ENCODE results near the gene ANGPTL8.

Gene ANGPTL8

DNA sequence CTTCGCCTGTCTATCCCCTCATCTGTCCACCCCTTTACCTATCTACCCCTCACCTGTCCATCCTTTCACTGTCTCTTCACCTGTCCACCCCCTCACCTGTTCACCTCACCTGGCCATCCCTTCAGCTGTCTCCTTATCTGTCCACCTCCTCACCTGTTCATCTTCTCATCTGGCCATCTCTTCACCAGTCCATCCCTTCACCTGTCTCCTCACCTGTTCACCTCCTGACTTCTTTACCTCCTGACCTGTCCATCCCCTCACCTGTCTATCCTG, 28.8 kb upstream of the ANGPTL8 start:
- TF ChIP-seq GATA3 (IDR thresholded peaks at IDR 0.05; ENCODE audit: low read depth, low read length) = no peak
- TF ChIP-seq GATA2 (IDR thresholded peaks at IDR 0.05; ENCODE audit: low read depth, low read length) = no peak

DNA sequence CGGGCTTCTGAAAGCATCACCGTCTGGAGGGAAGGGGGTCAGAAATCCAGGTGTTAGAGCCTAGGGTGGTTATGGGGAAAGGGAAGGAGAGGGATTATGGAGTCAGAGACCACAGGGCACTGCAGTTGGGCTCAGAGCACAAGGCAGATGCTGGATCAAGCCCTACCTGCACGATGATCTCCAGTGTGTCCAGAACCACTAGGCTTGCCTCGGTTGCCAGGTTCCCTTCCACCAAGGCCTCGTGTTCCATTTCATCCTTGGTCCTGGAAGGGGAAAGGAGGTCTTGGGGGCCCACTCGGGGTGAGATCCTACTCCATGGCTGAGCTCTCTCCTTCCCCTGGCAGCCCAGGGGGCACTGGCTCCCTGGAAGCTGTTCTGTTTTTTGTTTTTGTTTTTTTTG, 25.0 kb upstream of the ANGPTL8 start:
- TF ChIP-seq GATA3 (IDR thresholded peaks at IDR 0.05; ENCODE audit: low read depth, low read length) (no peak), GATA2 (IDR thresholded peaks at IDR 0.05; ENCODE audit: low read depth, low read length) (no peak)

DNA sequence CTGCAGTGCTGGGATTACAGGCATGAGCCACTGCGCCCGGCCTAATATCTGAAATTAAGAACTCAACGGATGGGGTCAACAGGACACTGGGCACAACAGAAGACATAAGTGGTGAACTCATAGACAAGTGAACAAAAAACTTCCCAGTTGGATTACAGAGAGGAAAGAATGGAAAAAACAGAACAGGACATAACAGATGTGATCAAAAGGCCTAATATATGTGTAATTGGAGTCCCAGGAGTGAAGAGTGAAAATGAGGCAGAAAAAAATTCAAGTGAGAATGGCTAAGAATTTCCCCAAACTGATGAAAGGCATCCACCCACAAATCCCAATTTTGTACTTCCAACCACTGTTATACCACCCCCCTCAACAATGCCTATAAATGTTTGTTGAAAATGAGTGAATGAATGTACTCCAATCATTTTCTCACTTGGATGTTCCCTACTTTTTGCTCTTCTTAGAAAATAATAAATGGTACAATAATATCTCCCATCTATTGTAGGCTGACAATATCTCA, 18.3 kb upstream of the ANGPTL8 start:
- TF ChIP-seq GATA3 (IDR thresholded peaks at IDR 0.05; ENCODE audit: low read depth, low read length) = no peak
- TF ChIP-seq GATA2 (IDR thresholded peaks at IDR 0.05; ENCODE audit: low read depth, low read length) = no peak

DNA sequence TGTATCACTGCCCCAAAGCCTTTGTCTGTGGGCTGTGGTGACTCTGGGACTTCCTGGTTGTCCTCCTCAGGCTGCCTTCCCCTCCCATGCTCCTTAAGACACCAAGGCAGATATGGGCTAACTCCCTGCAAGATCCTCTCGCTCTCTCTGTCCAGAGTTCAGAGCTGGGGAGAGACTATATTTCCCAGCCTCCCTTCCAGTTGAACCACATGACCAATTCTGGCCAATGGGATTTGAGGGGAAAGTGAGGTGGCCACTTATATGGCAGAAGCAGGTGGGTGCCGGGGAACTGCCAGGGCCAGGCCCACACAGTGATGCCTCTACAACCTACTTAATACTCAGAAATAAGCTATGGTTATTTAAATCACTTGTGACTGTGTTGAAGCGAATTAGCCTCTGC, 16.2 kb upstream of the ANGPTL8 start:
- TF ChIP-seq GATA2 (IDR thresholded peaks at IDR 0.05; ENCODE audit: low read depth, low read length) (no peak), GATA3 (IDR thresholded peaks at IDR 0.05; ENCODE audit: low read depth, low read length) (no peak)

DNA sequence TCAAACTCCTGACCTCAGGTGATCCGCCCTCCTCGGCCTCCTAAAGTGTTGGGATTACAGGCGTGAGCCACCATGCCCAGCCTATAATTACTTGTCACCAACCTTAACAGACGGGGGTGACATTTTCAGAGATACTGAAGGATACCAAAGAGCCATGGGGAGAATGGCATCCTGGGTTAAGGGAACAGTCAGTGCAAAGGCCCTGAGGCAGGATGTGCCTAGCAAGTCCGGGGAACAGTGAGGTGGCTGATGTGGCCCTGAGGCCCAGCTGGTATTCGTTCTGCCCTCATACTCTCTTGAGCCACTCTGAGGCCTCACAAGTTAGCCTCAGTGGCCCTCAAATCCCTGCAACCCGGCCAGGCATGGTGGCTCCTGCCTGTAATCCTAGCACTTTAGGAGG, 15.0 kb upstream of the ANGPTL8 start:
- no peak for TF ChIP-seq GATA2 (IDR thresholded peaks at IDR 0.05; ENCODE audit: low read depth, low read length)

DNA sequence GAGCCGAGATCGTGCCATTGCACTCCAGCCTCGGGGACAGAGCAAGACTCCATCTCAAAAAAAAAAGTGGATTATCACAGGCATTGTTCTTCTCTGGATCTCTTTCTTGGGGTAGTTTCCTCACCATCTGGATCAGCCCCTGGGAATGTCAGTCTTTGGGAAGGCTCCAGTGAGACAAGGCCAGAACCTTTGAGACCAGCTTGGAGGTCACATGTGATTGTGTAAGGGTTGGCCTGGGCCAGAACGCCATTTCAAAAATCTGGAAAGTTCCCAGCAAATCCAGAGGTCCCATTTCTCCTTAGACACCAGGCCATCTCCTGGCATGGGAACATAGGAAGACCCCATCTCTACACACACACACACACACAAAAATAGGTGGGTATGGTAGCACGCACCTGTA, 14.2 kb upstream of the ANGPTL8 start:
- no peak for TF ChIP-seq GATA3 (IDR thresholded peaks at IDR 0.05; ENCODE audit: low read depth, low read length)

DNA sequence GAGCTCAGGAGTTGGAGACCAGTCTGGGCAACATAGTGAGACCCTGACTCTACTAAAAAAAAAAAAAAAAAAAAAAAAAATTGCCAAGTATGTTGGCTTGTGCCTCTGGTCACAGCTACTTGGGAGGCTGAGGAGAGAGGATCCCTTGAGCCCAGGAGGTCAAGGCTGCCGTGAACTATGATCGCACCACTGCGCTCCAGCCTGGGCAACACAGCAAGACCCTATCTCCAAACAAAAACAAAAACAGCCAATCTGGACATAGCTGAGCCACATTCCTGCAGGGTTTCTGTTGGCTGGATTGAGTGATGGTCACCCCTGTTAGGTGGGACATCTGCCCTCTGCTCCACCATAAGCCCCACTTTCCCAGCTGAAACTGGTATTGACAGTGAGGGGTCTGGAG, 13.6 kb upstream of the ANGPTL8 start:
- TF ChIP-seq GATA3 (IDR thresholded peaks at IDR 0.05; ENCODE audit: low read depth, low read length) (no peak), GATA2 (IDR thresholded peaks at IDR 0.05; ENCODE audit: low read depth, low read length) (no peak)

DNA sequence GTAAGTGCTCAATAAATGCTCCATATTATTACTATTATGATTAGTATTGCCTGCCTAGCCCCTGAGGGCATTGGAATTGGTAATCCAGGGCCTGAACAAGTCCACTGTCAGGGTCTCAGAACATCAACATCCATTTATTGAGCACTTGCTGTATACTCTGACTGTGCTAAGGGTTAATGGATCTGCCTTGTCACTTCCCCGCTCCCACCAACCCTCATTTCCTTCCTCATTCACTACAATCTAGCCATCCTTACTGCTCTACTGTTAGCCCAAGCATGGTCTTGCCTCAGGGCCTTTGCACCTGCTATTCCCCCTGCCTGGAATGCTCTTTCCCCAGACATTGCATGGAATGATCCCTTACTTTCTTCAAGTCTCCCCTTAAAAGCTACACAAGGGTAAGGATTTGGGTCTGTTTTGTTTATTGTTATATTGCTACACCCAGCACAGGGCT, 12.7 kb upstream of the ANGPTL8 start:
- TF ChIP-seq GATA2 (IDR thresholded peaks at IDR 0.05; ENCODE audit: low read depth, low read length) = no peak
- no peak for TF ChIP-seq GATA3 (IDR thresholded peaks at IDR 0.05; ENCODE audit: low read depth, low read length)

DNA sequence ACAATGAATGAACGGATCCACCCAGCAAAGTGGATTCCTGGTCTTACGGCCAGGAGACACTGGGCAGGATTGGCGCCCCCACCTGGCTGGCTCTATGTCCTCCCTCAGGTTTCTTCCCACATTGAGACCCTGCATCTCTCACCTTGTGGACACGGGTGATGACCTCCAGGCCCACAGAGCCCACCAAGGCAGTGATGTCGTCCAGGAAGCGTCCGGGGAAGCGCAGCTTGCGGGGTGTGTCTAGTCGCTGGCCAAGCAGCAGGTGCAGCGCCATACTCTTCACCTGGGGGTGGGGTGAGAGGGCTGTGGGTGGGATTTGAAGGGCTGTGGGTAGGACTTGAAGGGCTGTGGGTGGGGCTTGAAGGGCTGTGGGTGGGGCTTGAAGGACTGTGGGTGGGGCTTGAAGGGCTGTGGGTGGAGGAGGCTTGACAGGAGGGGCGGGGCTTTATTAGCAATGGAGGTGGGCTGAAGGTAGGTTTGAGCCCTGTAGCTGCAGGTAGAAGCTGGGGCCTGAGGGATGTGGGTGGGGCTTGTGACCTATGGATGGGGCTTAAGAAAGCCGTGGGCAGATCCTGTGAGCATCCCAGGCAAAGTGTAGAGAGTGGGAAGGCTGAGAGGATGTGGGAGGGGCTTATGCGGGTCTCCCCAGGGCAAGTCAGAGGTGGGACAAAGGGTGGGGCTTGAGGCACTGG, 12.1 kb upstream of the ANGPTL8 start:
- TF ChIP-seq GATA2 (IDR thresholded peaks at IDR 0.05; ENCODE audit: low read depth, low read length) = no peak
- no peak for TF ChIP-seq GATA3 (IDR thresholded peaks at IDR 0.05; ENCODE audit: low read depth, low read length)

DNA sequence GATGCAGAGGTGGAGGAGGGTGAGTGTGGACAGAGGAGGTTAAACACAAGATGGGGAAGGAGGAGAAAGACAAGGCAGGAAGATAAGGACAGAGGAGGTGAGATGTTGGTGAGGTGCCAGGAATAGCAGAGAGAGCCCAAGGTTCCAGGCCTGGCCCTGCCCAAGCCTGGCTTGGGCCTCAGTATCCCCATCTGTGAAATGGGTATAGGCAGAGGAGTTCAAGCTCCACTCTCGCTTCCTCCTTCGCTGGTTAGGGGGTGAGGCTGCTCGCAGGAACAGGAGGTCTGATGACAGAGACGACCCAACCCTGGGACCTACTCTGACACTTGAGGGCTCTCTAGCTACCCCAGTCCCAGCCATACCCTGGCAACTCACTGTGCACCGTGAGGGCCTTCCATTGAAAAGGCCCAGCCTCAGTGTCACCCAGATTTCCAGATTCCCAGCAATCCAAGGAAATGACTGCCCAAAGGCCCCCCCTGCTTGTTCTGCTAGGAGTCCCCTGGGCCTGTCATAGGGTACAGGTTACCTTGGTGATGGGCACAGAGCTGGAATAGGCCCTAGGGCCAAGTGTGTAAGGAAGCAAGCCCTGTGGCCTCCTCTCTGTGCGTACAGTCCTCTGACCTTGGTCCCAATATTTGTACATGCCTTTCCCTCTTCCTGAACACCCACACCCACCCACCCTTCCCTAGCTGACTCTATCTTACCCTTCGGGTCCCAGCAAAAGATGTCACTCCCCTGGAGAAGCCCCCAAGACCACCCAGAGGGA, 8.6 kb upstream of the ANGPTL8 start:
- TF ChIP-seq GATA2 (IDR thresholded peaks at IDR 0.05; ENCODE audit: low read depth, low read length) = no peak
- no peak for TF ChIP-seq GATA3 (IDR thresholded peaks at IDR 0.05; ENCODE audit: low read depth, low read length)

DNA sequence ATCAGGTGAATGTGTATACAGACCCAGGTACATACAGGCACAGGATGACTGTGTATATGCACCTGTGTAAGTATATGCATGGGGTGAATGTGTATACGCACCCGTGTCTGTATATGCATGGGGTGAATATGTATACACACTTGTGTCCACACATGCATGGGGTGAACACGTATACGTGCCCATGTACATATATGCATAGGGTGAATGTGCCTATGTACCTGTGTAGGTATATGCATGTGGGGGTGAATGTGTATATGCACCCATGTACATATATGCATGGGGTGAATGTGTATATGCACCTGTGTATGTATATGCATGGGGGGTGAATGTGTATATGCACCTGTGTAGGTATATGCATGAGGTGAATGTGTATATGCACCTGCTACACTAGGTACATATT, 6.9 kb upstream of the ANGPTL8 start:
- TF ChIP-seq GATA2 (IDR thresholded peaks at IDR 0.05; ENCODE audit: low read depth, low read length) (no peak), GATA3 (IDR thresholded peaks at IDR 0.05; ENCODE audit: low read depth, low read length) (no peak)

DNA sequence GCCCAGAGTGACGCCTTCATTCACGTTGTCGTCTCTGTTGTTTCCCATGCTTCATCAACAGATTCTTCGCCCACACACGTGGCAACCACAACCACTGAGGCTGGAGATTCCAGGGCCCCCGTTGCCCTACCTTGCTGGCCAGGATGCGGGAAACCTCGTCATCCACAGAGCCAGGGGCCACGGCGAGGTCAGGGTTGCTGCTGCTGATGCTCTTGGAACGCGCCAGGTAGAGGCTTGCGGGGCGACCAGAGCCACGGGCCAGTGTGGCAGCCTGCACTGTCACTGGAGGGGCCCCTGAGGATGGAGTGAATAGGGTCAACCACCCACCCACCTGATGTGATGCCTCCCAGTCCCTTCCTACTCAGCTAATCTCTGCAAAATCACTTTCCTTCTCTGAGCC, 6.3 kb upstream of the ANGPTL8 start:
- TF ChIP-seq GATA2 (IDR thresholded peaks at IDR 0.05; ENCODE audit: low read depth, low read length) (no peak), GATA3 (IDR thresholded peaks at IDR 0.05; ENCODE audit: low read depth, low read length) (no peak)

DNA sequence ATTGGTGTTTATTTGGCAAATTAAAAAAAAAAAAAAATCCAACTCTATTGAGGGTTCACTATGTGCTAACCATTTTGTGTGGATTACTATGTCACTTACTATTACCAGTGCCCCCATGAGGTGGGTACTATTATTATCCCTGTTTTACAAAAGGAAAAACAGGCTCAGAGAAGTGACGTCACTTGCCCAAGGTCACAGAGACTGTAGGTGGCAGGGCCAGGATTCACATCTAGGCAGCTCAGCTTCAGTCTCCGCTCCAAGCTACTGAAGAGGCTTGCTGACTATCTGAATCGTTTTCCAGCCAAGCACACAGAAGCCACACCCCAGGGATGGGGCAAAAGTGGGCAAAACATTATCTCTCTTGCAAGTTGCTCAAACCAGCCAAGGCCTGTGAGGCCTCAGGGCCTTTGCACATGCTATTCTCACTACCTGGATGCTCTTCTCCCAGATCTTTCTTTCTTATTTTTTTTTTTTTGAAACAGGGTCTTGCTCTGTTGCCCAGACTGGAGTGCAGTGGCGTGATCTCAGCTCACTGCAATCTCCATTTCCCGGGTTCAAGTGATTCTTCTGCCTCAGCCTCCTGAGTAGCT, 4.8 kb upstream of the ANGPTL8 start:
- TF ChIP-seq GATA3 (IDR thresholded peaks at IDR 0.05; ENCODE audit: low read depth, low read length) (no peak), GATA2 (IDR thresholded peaks at IDR 0.05; ENCODE audit: low read depth, low read length) (no peak)

DNA sequence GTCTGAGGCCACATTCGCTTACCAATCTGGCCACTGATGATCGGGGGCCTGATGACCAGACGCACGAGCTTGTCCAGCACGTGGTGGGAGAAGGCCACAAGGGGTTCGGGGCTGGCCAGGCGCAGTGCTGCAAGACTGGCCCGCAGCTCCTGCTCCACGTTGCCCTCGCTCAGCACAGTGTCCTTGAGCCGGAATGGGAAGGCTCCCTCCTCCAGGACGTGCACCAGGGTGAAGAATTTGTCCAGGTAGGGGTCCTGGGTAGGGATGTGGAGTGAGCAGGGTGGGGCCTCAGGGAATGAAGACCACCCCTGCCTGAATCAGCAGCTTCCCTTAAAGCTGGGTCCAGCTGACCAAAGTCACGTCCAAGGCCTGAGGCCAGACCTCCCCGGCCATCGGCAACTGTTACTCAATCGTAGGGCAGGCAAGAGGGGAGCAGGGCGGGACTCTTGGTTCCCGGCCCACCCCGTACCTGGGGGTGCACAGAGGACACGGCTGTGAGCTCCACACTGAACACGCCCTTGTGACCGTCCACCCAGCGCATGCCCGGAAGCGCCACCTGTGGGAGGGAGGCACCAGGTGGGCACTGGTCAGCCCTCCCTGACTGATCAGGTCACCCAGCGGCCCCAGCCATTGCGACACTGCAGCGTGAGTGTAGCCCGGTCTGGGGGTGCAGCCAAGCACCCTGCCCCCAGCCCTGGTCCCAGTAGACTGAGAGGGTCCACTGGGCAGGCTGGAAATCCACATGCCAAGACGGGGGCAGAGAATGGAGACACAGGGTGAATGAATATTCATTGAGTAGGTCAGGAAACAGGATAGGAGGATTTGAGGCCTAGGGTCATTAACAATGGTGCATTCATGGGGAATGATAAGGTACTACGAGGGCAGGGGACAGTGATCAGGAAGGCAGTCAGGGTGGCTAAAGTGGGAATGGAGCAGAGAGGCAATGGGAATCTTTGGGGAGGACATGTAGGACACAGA, 2.8 kb upstream of the ANGPTL8 start:
- TF ChIP-seq GATA2 (IDR thresholded peaks at IDR 0.05; ENCODE audit: low read depth, low read length) (no peak), GATA3 (IDR thresholded peaks at IDR 0.05; ENCODE audit: low read depth, low read length) (no peak)
